Endodermal cell (in vitro differentiated cells): ENCODE measurements around the gene TTC23. TPM values are rescaled to one million over a fixed set of nuclear protein-coding genes. Genes with fewer than 3 reads are reported as not detected.

Experiments used
- DNase-seq: peaks from one replicate; pipeline ENCODE4 v3.0.0-alpha.2; 2017
- H3K27ac ChIP-seq: 2 replicates; pipeline ENCODE4 v1.5.1; 2013; ENCODE audit warnings: mild to moderate bottlenecking, low read depth, low read length, moderate library complexity
- H3K27me3 ChIP-seq: 2 replicates; pipeline ENCODE4 v1.6.1; 2013; ENCODE audit warnings: mild to moderate bottlenecking, low read length, moderate library complexity; ENCODE audit not compliant: insufficient read depth, control insufficient read depth, poor library complexity, severe bottlenecking
- H3K36me3 ChIP-seq: 2 replicates; pipeline ENCODE4 v1.7.0; 2013; ENCODE audit warnings: mild to moderate bottlenecking, low read length, moderate library complexity; ENCODE audit not compliant: control insufficient read depth, insufficient read depth
- H3K4me1 ChIP-seq: one replicate; pipeline ENCODE4 v1.7.0; 2013; ENCODE audit warnings: low read length; ENCODE audit not compliant: control insufficient read depth, insufficient read depth
- H3K4me3 ChIP-seq: 2 replicates; pipeline ENCODE4 v1.5.1; 2013; ENCODE audit warnings: mild to moderate bottlenecking, low read length, moderate library complexity
- H3K9ac ChIP-seq: 2 replicates; pipeline ENCODE4 v1.6.1; 2013; ENCODE audit warnings: mild to moderate bottlenecking, low read length, moderate library complexity; ENCODE audit not compliant: poor library complexity, severe bottlenecking; ENCODE audit errors: extremely low read depth
- H3K9me3 ChIP-seq: 2 replicates; pipeline ENCODE4 v1.6.1; 2013; ENCODE audit warnings: mild to moderate bottlenecking, low read length, moderate library complexity; ENCODE audit not compliant: control insufficient read depth
- H3K27ac Mint-ChIP-seq: 2 replicates; pipeline ENCODE4 v1.8.0; 2020; ENCODE audit warnings: mixed read lengths
- H3K27me3 Mint-ChIP-seq: 2 replicates; pipeline ENCODE4 v1.8.0; 2021; ENCODE audit warnings: mild to moderate bottlenecking, mixed read lengths; ENCODE audit not compliant: insufficient read depth
- H3K36me3 Mint-ChIP-seq: 2 replicates; pipeline ENCODE4 v1.8.0; 2020; ENCODE audit warnings: low read depth, mixed read lengths
- H3K4me1 Mint-ChIP-seq: 2 replicates; pipeline ENCODE4 v1.8.0; 2020; ENCODE audit warnings: mixed read lengths
- H3K4me3 Mint-ChIP-seq: 2 replicates; pipeline ENCODE4 v1.8.0; 2020; ENCODE audit warnings: mild to moderate bottlenecking, moderate library complexity, mixed read lengths
- H3K9me3 Mint-ChIP-seq: 2 replicates; pipeline ENCODE4 v1.8.0; 2020; ENCODE audit warnings: mild to moderate bottlenecking, mixed read lengths
- CTCF ChIP-seq: fragments of 200-600 bp; sonication (generic); conservative IDR thresholded peaks from 2 replicates; pipeline ENCODE4 v1.5.0; 2021; ENCODE audit warnings: antibody characterized with exemption, mild to moderate bottlenecking
- WGBS, 2 experiments: methylation state at CpG; one replicate each; pipeline versions ENCODE4 v1.1.5 to v1.1.7; 2013; ENCODE audit warnings: missing lambda C conversion rate in 2 of 2, mixed read lengths in 1 of 2; ENCODE audit not compliant: insufficient coverage in 1 of 2, insufficient read length in 1 of 2; 5-methylcytosine and 5-hydroxymethylcytosine counted together
- total RNA-seq, 2 donors: library from RNA; stranded (reverse); fragmentation: NEBNext Ultra II Directional in 1 of 2; extraction: Animal tissue kit (Norgen Biotek cat#: 25700) in 1 of 2; gene quantifications; 2 replicates in 1 of 2; 3 replicates in 1 of 2; pipeline ENCODE4 v1.2.1, GENCODE V29; 2021

TTC23 gene
- total RNA-seq, 2 donors from 2014 or later, result 20.7 to 26.3 TPM

- no peak overlapping the region for H3K27ac Mint-ChIP-seq
- H3K4me1 Mint-ChIP-seq, result peaks cover 6% of the 10 kb centered on the region
- no peak overlapping the region for H3K9ac ChIP-seq
- no peaks in the 10 kb centered on the region for H3K36me3 Mint-ChIP-seq
- no peak overlapping the region for H3K4me3 ChIP-seq
- no peak overlapping the region for H3K27ac ChIP-seq
- H3K27me3 Mint-ChIP-seq, result peaks cover 9% of the 10 kb centered on the region
- no peaks in the 10 kb centered on the region for H3K27me3 ChIP-seq
- H3K4me1 ChIP-seq, result no peaks in the 10 kb centered on the region
- H3K9me3 ChIP-seq, result peaks cover 5% of the 10 kb centered on the region
- DNase-seq, result no peak
- H3K36me3 ChIP-seq, result no peaks in the 10 kb centered on the region
- 95% methylated on average over 6 to 11 of the region's 11 CpGs for WGBS, 2 experiments
- TF ChIP-seq CTCF, result no peak
- no peak overlapping the region for H3K4me3 Mint-ChIP-seq
- H3K9me3 Mint-ChIP-seq, result peaks cover 8% of the 10 kb centered on the region
These were observed 161.9 kb downstream of the TTC23 start for GRCh38 chr15:99087405-99087943.

GRCh38 chr15:99086327-99086667 is 163.1 kb downstream of the TTC23 start:
- H3K27ac Mint-ChIP-seq, result no peak overlapping the region
- no peaks in the 10 kb centered on the region for H3K36me3 ChIP-seq
- whole genome bisulfite sequencing, 2 experiments, result 100% methylated on average over 1 of the region's 2 CpGs

More at GRCh38 chr15:99086327-99086667, 163.1 kb downstream of the TTC23 start:
- peaks cover 12% of the 10 kb centered on the region for H3K9me3 Mint-ChIP-seq
- no peaks in the 10 kb centered on the region for H3K36me3 Mint-ChIP-seq
- no peak for TF ChIP-seq CTCF
- DNase-seq, result no peak
- Histone ChIP-seq H3K9ac (no peak overlapping the region), H3K4me1 (no peaks in the 10 kb centered on the region), H3K4me3 (no peak overlapping the region), H3K9me3 (peaks cover 5% of the 10 kb centered on the region), H3K27ac (no peak overlapping the region), H3K27me3 (no peaks in the 10 kb centered on the region)
- no peak overlapping the region for H3K4me3 Mint-ChIP-seq
- peaks cover 6% of the 10 kb centered on the region for H3K4me1 Mint-ChIP-seq
- H3K27me3 Mint-ChIP-seq, result peaks cover 11% of the 10 kb centered on the region

Other genes starting within 250 kb of the TTC23 start
- gene PGPEP1L, start 241.8 kb downstream of the TTC23 start, total RNA-seq, result not detected
- 10 to 100 TPM in 1 of 2 donors, 1 to 10 TPM in 1; 2.3 to 12.5 TPM for gene SYNM, start 144.5 kb downstream of the TTC23 start, total RNA-seq
- 10 to 100 TPM; 26.1 to 35.5 TPM for gene LRRC28, start 1.9 kb upstream of the TTC23 start, total RNA-seq